Mesenteric fat pad (tissue), 1 donor: ENCODE data around the gene OSBPL9. TPM values are rescaled to one million over a fixed set of nuclear protein-coding genes. Genes with fewer than 3 reads are reported as not detected.

Experiments used
- DNase-seq: peaks from one replicate; pipeline ENCODE4 v3.0.0-alpha.2; 2020; ENCODE audit warnings: low spot score
- long read RNA-seq: library from polyadenylated mRNA; unstranded; transcript quantifications from one replicate; pipeline ENCODE4 v2.0.0, GENCODE V29; 2020
- total RNA-seq: library from RNA; stranded (reverse); fragmentation: NEBNext Ultra II Directional; extraction: Animal tissue kit (Norgen Biotek cat#: 25700); gene quantifications from one replicate; pipeline ENCODE4 v1.2.1, GENCODE V29; 2021
- donor health status: DM: yes; HTN: yes; CAD: no.

Gene OSBPL9
- 51.6 TPM for total RNA-seq
- long read RNA-seq, transcript OSBPL9-203 (24 exons, 2,893 nt) = major isoform, 33 of 85 reads
- long read RNA-seq, partial matches to known transcripts = 22 of 85 reads
- long read RNA-seq, other reads (novel, unspliced or antisense) = 23 of 85 reads

- peak; percentile 96 for DNase-seq
These were observed at the start of gene OSBPL9 for GRCh38 chr1:51616903-51617708. TSS of gene OSBPL9 (plus strand) at chr1:51617092. CDS start at chr1:51617111, 19 bp downstream.

GRCh38 chr1:51567653-51568052, 49.2 kb upstream of the OSBPL9 start:
- no peak for DNase-seq

- DNase-seq = no peak
These were observed 48.5 kb upstream of the OSBPL9 start for GRCh38 chr1:51568231-51568935.

GRCh38 chr1:51569284-51570062, 47.4 kb upstream of the OSBPL9 start:
- no peak for DNase-seq

GRCh38 chr1:51570063-51570710, 46.7 kb upstream of the OSBPL9 start:
- DNase-seq = no peak

GRCh38 chr1:51572365-51572764, 44.5 kb upstream of the OSBPL9 start:
- no peak for DNase-seq

GRCh38 chr1:51574796-51575195, 42.1 kb upstream of the OSBPL9 start:
- no peak for DNase-seq

- no peak for DNase-seq
These were observed 41.3 kb upstream of the OSBPL9 start for GRCh38 chr1:51575406-51576084.

GRCh38 chr1:51576085-51576444, 40.8 kb upstream of the OSBPL9 start:
- DNase-seq = no peak

GRCh38 chr1:51576923-51577322, 40.0 kb upstream of the OSBPL9 start:
- no peak for DNase-seq

GRCh38 chr1:51578383-51579109, 38.3 kb upstream of the OSBPL9 start:
- DNase-seq = no peak

GRCh38 chr1:51581238-51581637, 35.7 kb upstream of the OSBPL9 start:
- no peak for DNase-seq

- DNase-seq = no peak
These were observed 33.4 kb upstream of the OSBPL9 start for GRCh38 chr1:51583532-51583931.

GRCh38 chr1:51584021-51584420, 32.9 kb upstream of the OSBPL9 start:
- no peak for DNase-seq

GRCh38 chr1:51592711-51593110, 24.2 kb upstream of the OSBPL9 start:
- no peak for DNase-seq

GRCh38 chr1:51594716-51595115, 22.2 kb upstream of the OSBPL9 start:
- no peak for DNase-seq

- no peak for DNase-seq
These were observed 16.4 kb upstream of the OSBPL9 start for GRCh38 chr1:51600529-51600928.

- no peak for DNase-seq
These were observed 15.9 kb upstream of the OSBPL9 start for GRCh38 chr1:51600965-51601364.

- no peak for DNase-seq
These were observed 10.8 kb upstream of the OSBPL9 start for GRCh38 chr1:51605961-51606723.
